Endothelial cell of umbilical vein (primary cell): Measurements from ENCODE around the gene TMC3. TPM values are rescaled to one million over a fixed set of nuclear protein-coding genes. Genes with fewer than 3 reads are reported as not detected.

Source experiments
- BruUV-seq: library from RNA; stranded (reverse); fragments of 400-500 nt; replicated peaks from 2 replicates; lab custom pipeline; 2021; lab: Mats Ljungman, UMichigan
- CTCF ChIA-PET: fragments of 300-600, 350-600 bp; sonication (Branson Sonifier 250); formaldehyde crosslinking; loops from one replicate; lab custom pipeline; 2021; ENCODE audit warnings: antibody characterized with exemption, inconsistent platforms; lab: Charles Lee
- POLR2A ChIA-PET: fragments of 300-600, 350-600 bp; sonication (Branson Sonifier 250); formaldehyde crosslinking; loops from one replicate; lab custom pipeline; 2021; ENCODE audit warnings: antibody characterized with exemption, inconsistent platforms; lab: Charles Lee
- DNase-seq: peaks from one replicate; pipeline ENCODE4 v3.0.0-alpha.2; 2011; ENCODE audit warnings: low read depth, low spot score
- FAIRE-seq: peaks from 2 replicates; lab custom pipeline; 2011; peaks lifted over from hg19 to GRCh38; lab: Jason Lieb, UNC
- H2AFZ ChIP-seq: 2 replicates; pipeline ENCODE4 v1.6.0; 2012; ENCODE audit warnings: low read depth, low read length, control low read depth, inconsistent platforms
- H3K27ac ChIP-seq: 2 replicates; pipeline ENCODE4 v1.5.1; 2011; ENCODE audit warnings: low read depth, mild to moderate bottlenecking, control low read depth, low read length, moderate library complexity; ENCODE audit not compliant: insufficient read depth
- H3K27me3 ChIP-seq, 2 experiments: 2 replicates each; pipeline versions ENCODE4 v1.6.0 to v1.6.1; 2011; ENCODE audit warnings: low read length in 2 of 2, mixed read lengths in 1 of 2; ENCODE audit not compliant: control insufficient read depth in 2 of 2, insufficient read depth in 2 of 2
- H3K36me3 ChIP-seq, 2 experiments: 2 replicates in 1 of 2; 3 replicates in 1 of 2; pipeline ENCODE4 v1.5.1; 2011; ENCODE audit warnings: low read length in 2 of 2, mild to moderate bottlenecking in 1 of 2, moderate library complexity in 1 of 2; ENCODE audit not compliant: control insufficient read depth in 2 of 2, insufficient read depth in 2 of 2; ENCODE audit errors: extremely low read depth in 1 of 2
- H3K4me1 ChIP-seq: 3 replicates; pipeline ENCODE4 v1.5.1; 2011; ENCODE audit warnings: mild to moderate bottlenecking, low read length; ENCODE audit not compliant: control insufficient read depth, insufficient read depth; ENCODE audit errors: extremely low read depth
- H3K4me2 ChIP-seq: 2 replicates; pipeline ENCODE4 v1.6.1; 2011; ENCODE audit warnings: low read length, control low read depth, mixed read lengths; ENCODE audit not compliant: insufficient read depth
- H3K4me3 ChIP-seq, 3 experiments: fragments of 200-600 bp in 1 of 3; sonication (generic), shearing (Covaris generic) in 1 of 3; replicated peaks in 1 of 3; 2 replicates each; pipeline ENCODE4 v1.5.1; 2011 to 2016; ENCODE audit warnings: control low read depth in 3 of 3, low read length in 3 of 3, mild to moderate bottlenecking in 2 of 3, inconsistent platforms in 1 of 3, low read depth in 1 of 3, moderate library complexity in 1 of 3; ENCODE audit not compliant: insufficient read depth in 1 of 3
- H3K79me2 ChIP-seq: 2 replicates; pipeline ENCODE4 v1.6.0; 2012; ENCODE audit warnings: low read length, inconsistent platforms; ENCODE audit not compliant: control insufficient read depth, insufficient read depth
- H3K9ac ChIP-seq: replicated peaks from 2 replicates; pipeline ENCODE3; 2011; ENCODE audit warnings: low read length, control low read depth; ENCODE audit not compliant: insufficient read depth; ENCODE audit errors: extremely low read depth
- H3K9me1 ChIP-seq: replicated peaks from 3 replicates; pipeline ENCODE4 v1.6.0; 2011; ENCODE audit warnings: mild to moderate bottlenecking, low read length; ENCODE audit not compliant: control insufficient read depth, insufficient read depth; ENCODE audit errors: extremely low read depth
- H3K9me3 ChIP-seq: replicated peaks from 2 replicates; pipeline ENCODE4 v1.5.1; 2012; ENCODE audit warnings: low read length, inconsistent platforms; ENCODE audit not compliant: control insufficient read depth, insufficient read depth
- H4K20me1 ChIP-seq: replicated peaks from 2 replicates; pipeline ENCODE3; 2011; ENCODE audit warnings: mild to moderate bottlenecking, low read length; ENCODE audit not compliant: control insufficient read depth, insufficient read depth; ENCODE audit errors: extremely low read depth
- CTCF ChIP-seq, 2 donors: IDR thresholded peaks; 1 replicate in 1 of 2; 2 replicates in 1 of 2; pipeline ENCODE4 v1.5.1; 2011; ENCODE audit warnings: low read length in 2 of 2, mild to moderate bottlenecking in 2 of 2, moderate library complexity in 2 of 2, control low read depth in 1 of 2, inconsistent platforms in 1 of 2, low read depth in 1 of 2; ENCODE audit not compliant: insufficient read depth in 1 of 2; ENCODE audit errors: extremely low read depth in 1 of 2
- FOS ChIP-seq: IDR thresholded peaks from 2 replicates; pipeline ENCODE4 v1.6.1; 2011; ENCODE audit warnings: mild to moderate bottlenecking, low read length, moderate library complexity, borderline replicate concordance; ENCODE audit not compliant: insufficient read depth
- GATA2 ChIP-seq: IDR thresholded peaks from 2 replicates; pipeline ENCODE4 v1.7.0; 2011; ENCODE audit warnings: low read depth, mild to moderate bottlenecking, moderate library complexity, mixed read lengths, low read length; ENCODE audit not compliant: insufficient read length, insufficient read depth
- JUN ChIP-seq: IDR thresholded peaks from 2 replicates; pipeline ENCODE4 v1.6.1; 2011; ENCODE audit warnings: borderline replicate concordance, low read depth; ENCODE audit not compliant: insufficient read length, insufficient read depth
- POLR2AphosphoS5 ChIP-seq: IDR thresholded peaks from 2 replicates; pipeline ENCODE4 v1.6.1; 2012; ENCODE audit warnings: low read depth, mild to moderate bottlenecking, control low read depth, low read length, moderate library complexity; ENCODE audit not compliant: insufficient read depth
- dilution Hi-C: fragments of 300-500 bp; cut with MboI; formaldehyde crosslinking; loops from one replicate; pipeline ENCODE4 v1.15.0; 2019; ENCODE audit warnings: low sequenced_read_pairs; ENCODE audit not compliant: extremely low pct_ligation_motif_present
- intact Hi-C: fragments of 100-400 bp; cut with micrococcal nuclease; formaldehyde crosslinking; loops from one replicate; pipeline ENCODE4 v1.10.0; 2022
- polyA plus RNA-seq, 4 experiments: library from polyadenylated mRNA; depleted of rRNA in 3 of 4; stranded (reverse) in 3 of 4; unstranded in 1 of 4; fragments of >200 nt; gene quantifications; 2 replicates each; pipeline versions ENCODE4 v1.2.1 to v1.2.3, GENCODE V29; 2011 to 2012; ENCODE audit warnings: missing spikeins in 1 of 4
- total RNA-seq: library from RNA; stranded (reverse); gene quantifications from 2 replicates; pipeline ENCODE4 v1.2.3, GENCODE V29; 2021
- TF ChIP-seq, protein P1 (sequence below): IDR thresholded peaks from 2 replicates; pipeline ENCODE4 v1.6.1; 2011; ENCODE audit not compliant: insufficient read depth, insufficient read length

Gene TMC3
- total and polyA plus RNA-seq, 2 donors (not counting 3 experiments of a cell fraction or from before 2014, with no cell fraction given): not detected

DNA sequence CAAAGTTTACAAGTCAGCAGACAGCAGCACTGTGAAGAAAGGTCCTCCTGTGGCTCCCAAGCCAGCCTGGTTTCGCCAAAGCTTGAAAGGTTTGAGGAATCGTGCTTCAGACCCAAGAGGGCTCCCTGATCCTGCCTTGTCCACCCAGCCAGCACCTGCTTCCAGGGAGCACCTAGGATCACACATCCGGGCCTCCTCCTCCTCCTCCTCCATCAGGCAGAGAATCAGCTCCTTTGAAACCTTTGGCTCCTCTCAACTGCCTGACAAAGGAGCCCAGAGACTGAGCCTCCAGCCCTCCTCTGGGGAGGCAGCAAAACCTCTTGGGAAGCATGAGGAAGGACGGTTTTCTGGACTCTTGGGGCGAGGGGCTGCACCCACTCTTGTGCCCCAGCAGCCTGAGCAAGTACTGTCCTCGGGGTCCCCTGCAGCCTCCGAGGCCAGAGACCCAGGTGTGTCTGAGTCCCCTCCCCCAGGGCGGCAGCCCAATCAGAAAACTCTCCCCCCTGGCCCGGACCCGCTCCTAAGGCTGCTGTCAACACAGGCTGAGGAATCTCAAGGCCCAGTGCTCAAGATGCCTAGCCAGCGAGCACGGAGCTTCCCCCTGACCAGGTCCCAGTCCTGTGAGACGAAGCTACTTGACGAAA lies 74.3 kb downstream of the TMC3 start:
- ChIA-PET POLR2A (interaction anchor here (0.5 kb wide), 1 partner anchor 1188 kb away, joined by 22 read pairs; no protein-coding TSS in a partner anchor), CTCF (no interaction called here)
- Histone ChIP-seq H3K4me3 (no peak overlapping the region), H2AFZ (no peak overlapping the region), H3K4me2 (no peak overlapping the region), H3K9me1 (no peaks in the 10 kb centered on the region), H3K27ac (no peak overlapping the region), H3K27me3 (no peaks in the 10 kb centered on the region), H3K9me3 (no peaks in the 10 kb centered on the region), H3K9ac (no peak overlapping the region), H3K36me3 (no peaks in the 10 kb centered on the region), H4K20me1 (no peaks in the 10 kb centered on the region), H3K4me1 (peaks cover 8% of the 10 kb centered on the region), H3K79me2 (no peaks in the 10 kb centered on the region)
- dilution Hi-C loops (no loop called here), intact Hi-C loops (no loop called here)
- TF ChIP-seq FOS: no peak
- FAIRE-seq (no peak), DNase-seq (no peak)
- no TSS peak for BruUV-seq

DNA sequence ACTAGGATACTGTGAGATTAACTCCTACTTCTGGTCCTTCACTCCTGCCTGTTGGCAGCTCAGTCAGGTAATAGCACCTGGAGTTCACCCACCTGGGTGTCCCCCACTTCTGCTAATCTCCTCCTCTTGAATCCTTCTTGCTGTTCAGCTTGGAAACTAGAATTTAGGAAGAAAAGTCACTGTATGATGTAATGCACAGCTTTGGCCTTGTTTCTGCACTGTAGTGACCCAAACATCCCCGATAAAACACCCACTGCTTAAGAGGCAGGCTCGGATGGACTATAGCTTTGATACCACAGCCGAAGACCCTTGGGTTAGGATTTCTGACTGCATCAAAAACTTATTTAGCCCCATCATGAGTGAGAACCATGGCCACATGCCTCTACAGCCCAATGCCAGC lies 74.9 kb downstream of the TMC3 start:
- no peaks in the 10 kb centered on the region for H3K27me3 ChIP-seq
- peaks cover 8% of the 10 kb centered on the region for H3K4me1 ChIP-seq
- BruUV-seq: no TSS peak
- no peaks in the 10 kb centered on the region for H3K79me2 ChIP-seq
- H3K36me3 ChIP-seq: no peaks in the 10 kb centered on the region
- intact Hi-C loops: no loop called here
- H3K9me1 ChIP-seq: no peaks in the 10 kb centered on the region
- TF ChIP-seq, protein P1, sequence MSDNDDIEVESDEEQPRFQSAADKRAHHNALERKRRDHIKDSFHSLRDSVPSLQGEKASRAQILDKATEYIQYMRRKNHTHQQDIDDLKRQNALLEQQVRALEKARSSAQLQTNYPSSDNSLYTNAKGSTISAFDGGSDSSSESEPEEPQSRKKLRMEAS: no peak
- no peak for TF ChIP-seq CTCF (IDR thresholded peaks at IDR 0.05; ENCODE audit: extremely low read depth in 1 of 2, insufficient read depth in 1 of 2, low read depth in 1 of 2, low read length in 2 of 2)
- TF ChIP-seq POLR2AphosphoS5: no peak
- TF ChIP-seq GATA2: no peak
- no peak for TF ChIP-seq FOS
- TF ChIP-seq JUN: no peak
- POLR2A ChIA-PET: no interaction called here
- dilution Hi-C loops: no loop called here
- no peak overlapping the region for H3K4me2 ChIP-seq
- H3K9ac ChIP-seq: no peak overlapping the region
- no peak overlapping the region for H2AFZ ChIP-seq
- DNase-seq (no peak), FAIRE-seq (no peak)
- CTCF ChIA-PET: no interaction called here
- H3K9me3 ChIP-seq: no peaks in the 10 kb centered on the region
- no peak overlapping the region for H3K27ac ChIP-seq
- no peak overlapping the region for H3K4me3 ChIP-seq
- H4K20me1 ChIP-seq: no peaks in the 10 kb centered on the region
